ENCODE measurements around the gene MRPL14.

MRPL14 gene

GRCh38 chr6:44152533-44152932 is 25.3 kb upstream of the MRPL14 start:
- Histone ChIP-seq H3K9me2 (replicated peaks; ENCODE audit: low read depth, low read length) (no peaks in the 10 kb centered on the region), H3K4me3 (ENCODE audit: low read length, poor library complexity, severe bottlenecking) (no peak overlapping the region), H4K20me1 (ENCODE audit: insufficient read depth, low read length, poor library complexity, severe bottlenecking) (no peaks in the 10 kb centered on the region), H3K9me3 (ENCODE audit: insufficient read depth, low read depth, low read length) (no peaks in the 10 kb centered on the region), H3F3A (ENCODE audit: low read depth) (no peaks in the 10 kb centered on the region), H3K4me2 (ENCODE audit: low read depth, low read length, poor library complexity, severe bottlenecking) (no peak overlapping the region), H3K9ac (ENCODE audit: low read depth, low read length, poor library complexity, severe bottlenecking) (no peak overlapping the region), H3K27me3 (ENCODE audit: insufficient read depth, low read length, poor library complexity, severe bottlenecking) (no peaks in the 10 kb centered on the region), H3K79me2 (ENCODE audit: insufficient read depth, low read length) (no peaks in the 10 kb centered on the region), H3K4me1 (ENCODE audit: insufficient read depth, low read length, poor library complexity, severe bottlenecking) (no peaks in the 10 kb centered on the region), H2AFZ (ENCODE audit: low read length) (no peak overlapping the region), H3K36me3 (ENCODE audit: insufficient read depth, low read length) (no peaks in the 10 kb centered on the region; the same call in 1 of the 2 replicates)
- no peak for TF ChIP-seq CTCF (conservative IDR thresholded peaks at IDR 0.05; ENCODE audit: low read length)
- TF ChIP-seq EZH2phosphoT487 (IDR thresholded peaks at IDR 0.05; ENCODE audit: borderline replicate concordance) = no peak

- Histone ChIP-seq H3K36me3 (ENCODE audit: insufficient read depth, low read length) (no peaks in the 10 kb centered on the region; the same call in 1 of the 2 replicates), H3K79me2 (ENCODE audit: insufficient read depth, low read length) (no peaks in the 10 kb centered on the region), H3K4me3 (ENCODE audit: low read length, poor library complexity, severe bottlenecking) (no peak overlapping the region)
Observed at GRCh38 chr6:44152109-44152461, 24.8 kb upstream of the MRPL14 start.

GRCh38 chr6:44151348-44152108 is 24.3 kb upstream of the MRPL14 start:
- H3K9me2 ChIP-seq (replicated peaks; ENCODE audit: low read depth, low read length) = no peaks in the 10 kb centered on the region
- no peak overlapping the region for H3K4me2 ChIP-seq (ENCODE audit: low read depth, low read length, poor library complexity, severe bottlenecking)
- H4K20me1 ChIP-seq (ENCODE audit: insufficient read depth, low read length, poor library complexity, severe bottlenecking) = no peaks in the 10 kb centered on the region
- no peak overlapping the region for H3K9ac ChIP-seq (ENCODE audit: low read depth, low read length, poor library complexity, severe bottlenecking)
- no peak for TF ChIP-seq EZH2phosphoT487 (IDR thresholded peaks at IDR 0.05; ENCODE audit: borderline replicate concordance)
- TF ChIP-seq CTCF (conservative IDR thresholded peaks at IDR 0.05; ENCODE audit: low read length) = peak; percentile 99
- H3K79me2 ChIP-seq (ENCODE audit: insufficient read depth, low read length) = no peaks in the 10 kb centered on the region
- no peaks in the 10 kb centered on the region for H3K27me3 ChIP-seq (ENCODE audit: insufficient read depth, low read length, poor library complexity, severe bottlenecking)
- H3K4me3 ChIP-seq (ENCODE audit: low read length, poor library complexity, severe bottlenecking) = no peak overlapping the region
- no peaks in the 10 kb centered on the region; the same call in 1 of the 2 replicates for H3K36me3 ChIP-seq (ENCODE audit: insufficient read depth, low read length)
- no peaks in the 10 kb centered on the region for H3F3A ChIP-seq (ENCODE audit: low read depth)
- no peak overlapping the region for H2AFZ ChIP-seq (ENCODE audit: low read length)
- no peaks in the 10 kb centered on the region for H3K9me3 ChIP-seq (ENCODE audit: insufficient read depth, low read depth, low read length)
- H3K4me1 ChIP-seq (ENCODE audit: insufficient read depth, low read length, poor library complexity, severe bottlenecking) = no peaks in the 10 kb centered on the region

More at GRCh38 chr6:44152109-44152461, 24.8 kb upstream of the MRPL14 start:
- H4K20me1 ChIP-seq (ENCODE audit: insufficient read depth, low read length, poor library complexity, severe bottlenecking) = no peaks in the 10 kb centered on the region
- H3K9me2 ChIP-seq (replicated peaks; ENCODE audit: low read depth, low read length) = no peaks in the 10 kb centered on the region
- no peaks in the 10 kb centered on the region for H3K4me1 ChIP-seq (ENCODE audit: insufficient read depth, low read length, poor library complexity, severe bottlenecking)
- no peaks in the 10 kb centered on the region for H3F3A ChIP-seq (ENCODE audit: low read depth)
- no peak for TF ChIP-seq EZH2phosphoT487 (IDR thresholded peaks at IDR 0.05; ENCODE audit: borderline replicate concordance)
- no peak for TF ChIP-seq CTCF (conservative IDR thresholded peaks at IDR 0.05; ENCODE audit: low read length)
- H3K9me3 ChIP-seq (ENCODE audit: insufficient read depth, low read depth, low read length) = no peaks in the 10 kb centered on the region
- no peak overlapping the region for H3K4me2 ChIP-seq (ENCODE audit: low read depth, low read length, poor library complexity, severe bottlenecking)
- H3K27me3 ChIP-seq (ENCODE audit: insufficient read depth, low read length, poor library complexity, severe bottlenecking) = no peaks in the 10 kb centered on the region
- no peak overlapping the region for H2AFZ ChIP-seq (ENCODE audit: low read length)
- no peak overlapping the region for H3K9ac ChIP-seq (ENCODE audit: low read depth, low read length, poor library complexity, severe bottlenecking)
